GM04504 (cell line): ENCODE data around the gene BSCL2.
"Not testable (repeated sequence)": the region's sequence is repeated elsewhere in the genome, so short reads cannot be mapped to it uniquely, and the experiment has no call there.

ENCODE experiments used
- DNase-seq: peaks from one replicate; pipeline ENCODE4 v3.0.0-alpha.2; 2012; ENCODE audit warnings: low read depth

The BSCL2 gene

GRCh38 chr11:62656796-62657429 is 50.3 kb downstream of the BSCL2 start:
- no peak for DNase-seq

- no peak for DNase-seq
These were observed 52.9 kb downstream of the BSCL2 start for GRCh38 chr11:62654297-62654696.

GRCh38 chr11:62652161-62653006 is 54.8 kb downstream of the BSCL2 start:
- DNase-seq = no peak

GRCh38 chr11:62650283-62650682 is 56.9 kb downstream of the BSCL2 start:
- not testable (repeated sequence) for DNase-seq

- no peak for DNase-seq
These were observed 57.7 kb downstream of the BSCL2 start for GRCh38 chr11:62649486-62649885.

- no peak for DNase-seq
These were observed 58.3 kb downstream of the BSCL2 start for GRCh38 chr11:62648967-62649364.

- DNase-seq = no peak
These were observed 58.8 kb downstream of the BSCL2 start for GRCh38 chr11:62648185-62648966.

- peak; percentile 38 for DNase-seq
These were observed 59.6 kb downstream of the BSCL2 start for GRCh38 chr11:62647609-62648005.

GRCh38 chr11:62646825-62647608 is 60.2 kb downstream of the BSCL2 start:
- no peak for DNase-seq

- peak; percentile 98 for DNase-seq
These were observed 61.0 kb downstream of the BSCL2 start, which contains the start of gene GANAB for GRCh38 chr11:62645946-62646824. Gene GANAB (minus strand): TSS chr11:62646613. CDS start chr11:62646599, 14 bp downstream.

GRCh38 chr11:62645671-62645945 is 61.6 kb downstream of the BSCL2 start:
- DNase-seq = no peak

GRCh38 chr11:62644220-62644619 is 63.0 kb downstream of the BSCL2 start:
- DNase-seq = no peak
